Right atrium auricular region (tissue), 2 donors: ENCODE data around the gene CILP2. TPM values are rescaled to one million over a fixed set of nuclear protein-coding genes. Genes with fewer than 3 reads are reported as not detected.

ENCODE experiments used
- DNase-seq: peaks from one replicate; pipeline ENCODE4 v3.0.0-alpha.2; 2019; ENCODE audit warnings: low spot score
- H3K27ac ChIP-seq, 2 donors: fragments of 200-600 bp; sonication (generic); 1 replicate in 1 of 2; 2 replicates in 1 of 2; pipeline ENCODE4 v1.5.1; 2016 to 2019
- H3K27me3 ChIP-seq, 2 donors: fragments of 200-600 bp; sonication (generic); one replicate each; pipeline versions ENCODE4 v1.5.1 to v1.6.0; 2017 to 2019
- H3K36me3 ChIP-seq: fragments of 200-600 bp; sonication (generic); one replicate; pipeline ENCODE4 v1.5.1; 2016
- H3K4me1 ChIP-seq, 2 donors: fragments of 200-600 bp; sonication (generic); one replicate each; pipeline versions ENCODE4 v1.5.1 to v1.6.0; 2017 to 2019
- H3K4me3 ChIP-seq, 2 donors: fragments of 200-600 bp; sonication (generic); 1 replicate in 1 of 2; 2 replicates in 1 of 2; pipeline ENCODE4 v1.5.1; 2017 to 2019; ENCODE audit warnings: mild to moderate bottlenecking in 1 of 2, moderate library complexity in 1 of 2
- H3K9me3 ChIP-seq, 2 donors: fragments of 200-600 bp; sonication (generic); one replicate each; pipeline ENCODE4 v1.5.1; 2019
- total RNA-seq, 2 donors: library from RNA; depleted of rRNA; stranded (reverse); fragments of >200 nt; gene quantifications; one replicate each; pipeline ENCODE4 v1.1.0, GENCODE V29; 2016
- TF ChIP-seq, protein P1 (sequence below), 2 donors: fragments of 200-600 bp; sonication (generic); IDR thresholded peaks; one replicate each; pipeline ENCODE4 v1.5.1; 2019; ENCODE audit warnings: antibody characterized with exemption in 2 of 2

CILP2 gene
- total RNA-seq, 2 donors from 2014 or later, result 0.19 to 0.24 TPM

DNA sequence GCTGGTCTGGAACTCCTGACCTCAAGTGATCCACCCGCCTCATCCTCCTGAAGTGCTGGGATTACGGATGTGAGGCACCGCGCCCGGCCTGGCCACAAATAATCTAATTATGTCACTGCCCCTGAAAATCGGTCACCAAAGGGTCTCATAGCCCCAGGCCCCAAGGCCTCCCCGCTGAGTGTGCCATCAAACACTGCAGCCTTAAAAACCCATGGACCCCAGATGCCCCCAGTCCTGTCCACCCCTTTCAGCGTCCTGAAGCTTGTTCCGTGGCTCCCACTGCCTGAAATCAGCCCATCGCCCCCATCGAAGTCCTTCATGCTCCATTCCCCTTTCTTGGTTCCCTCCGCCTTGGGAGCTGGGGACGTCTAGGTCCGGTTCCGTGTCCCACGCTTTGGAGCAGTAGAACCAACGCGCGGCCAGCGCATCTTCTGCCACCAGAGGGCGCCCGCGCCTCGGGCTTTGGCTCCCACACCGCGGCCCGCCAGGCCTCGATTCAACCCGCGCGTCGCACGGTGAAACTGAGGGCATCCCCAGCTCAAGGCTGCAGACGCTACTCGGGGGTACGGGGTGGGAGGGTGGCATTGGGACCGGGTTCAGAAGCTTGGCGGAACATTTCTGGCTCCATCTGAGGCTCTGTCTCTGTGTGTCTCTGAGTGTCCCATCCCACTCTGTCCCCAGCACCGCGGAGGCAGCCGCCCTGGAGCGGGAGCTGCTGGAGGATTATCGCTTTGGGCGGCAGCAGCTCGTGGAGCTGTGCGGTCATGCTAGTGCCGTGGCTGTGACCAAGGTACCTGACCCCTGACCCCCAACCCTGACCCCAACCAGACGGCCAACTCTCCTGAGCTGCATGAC is 5.9 kb upstream of the CILP2 start:
- Histone ChIP-seq H3K36me3 (peaks cover 13% of the 10 kb centered on the region), H3K4me3 (no peak overlapping the region), H3K9me3 (no peaks in the 10 kb centered on the region), H3K27me3 (no peaks in the 10 kb centered on the region), H3K4me1 (peaks cover 0 to 22% of the 10 kb centered on the region in 2 donors), H3K27ac (no peak overlapping the region)
- DNase-seq, result peak; percentile 78
- TF ChIP-seq, protein P1, sequence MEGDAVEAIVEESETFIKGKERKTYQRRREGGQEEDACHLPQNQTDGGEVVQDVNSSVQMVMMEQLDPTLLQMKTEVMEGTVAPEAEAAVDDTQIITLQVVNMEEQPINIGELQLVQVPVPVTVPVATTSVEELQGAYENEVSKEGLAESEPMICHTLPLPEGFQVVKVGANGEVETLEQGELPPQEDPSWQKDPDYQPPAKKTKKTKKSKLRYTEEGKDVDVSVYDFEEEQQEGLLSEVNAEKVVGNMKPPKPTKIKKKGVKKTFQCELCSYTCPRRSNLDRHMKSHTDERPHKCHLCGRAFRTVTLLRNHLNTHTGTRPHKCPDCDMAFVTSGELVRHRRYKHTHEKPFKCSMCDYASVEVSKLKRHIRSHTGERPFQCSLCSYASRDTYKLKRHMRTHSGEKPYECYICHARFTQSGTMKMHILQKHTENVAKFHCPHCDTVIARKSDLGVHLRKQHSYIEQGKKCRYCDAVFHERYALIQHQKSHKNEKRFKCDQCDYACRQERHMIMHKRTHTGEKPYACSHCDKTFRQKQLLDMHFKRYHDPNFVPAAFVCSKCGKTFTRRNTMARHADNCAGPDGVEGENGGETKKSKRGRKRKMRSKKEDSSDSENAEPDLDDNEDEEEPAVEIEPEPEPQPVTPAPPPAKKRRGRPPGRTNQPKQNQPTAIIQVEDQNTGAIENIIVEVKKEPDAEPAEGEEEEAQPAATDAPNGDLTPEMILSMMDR (IDR thresholded peaks at IDR 0.05), result peak; percentile 94 to 99

GRCh38 chr19:19532806-19533701 is 5.0 kb upstream of the CILP2 start:
- Histone ChIP-seq H3K27ac (no peak overlapping the region), H3K27me3 (no peaks in the 10 kb centered on the region), H3K4me1 (peaks cover 0 to 31% of the 10 kb centered on the region in 2 donors), H3K9me3 (no peaks in the 10 kb centered on the region), H3K4me3 (no peak overlapping the region), H3K36me3 (peaks cover 4% of the 10 kb centered on the region)
- no peak for DNase-seq
- TF ChIP-seq, protein P1 (IDR thresholded peaks at IDR 0.05), result no peak

DNA sequence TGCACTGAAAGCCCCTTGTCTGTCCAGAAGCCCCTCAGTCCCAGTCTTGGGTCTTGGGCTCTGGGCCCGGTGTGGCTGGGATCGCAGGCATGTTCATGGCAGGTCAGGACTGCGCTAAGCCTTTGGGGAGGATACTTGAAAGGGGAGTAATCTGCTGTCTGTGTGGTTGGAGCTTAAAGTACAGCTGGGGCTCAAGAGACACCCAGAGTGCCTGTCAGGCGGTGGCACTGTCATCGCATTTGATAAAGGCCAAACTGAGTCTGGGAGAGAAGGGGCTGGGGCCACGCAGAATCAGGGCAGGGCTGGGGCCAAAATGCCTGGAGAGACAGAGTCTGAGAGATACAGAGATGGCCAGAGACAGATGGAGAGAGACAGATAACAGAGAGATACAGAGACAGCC is 4.2 kb upstream of the CILP2 start:
- no peaks in the 10 kb centered on the region for H3K27me3 ChIP-seq
- DNase-seq, result no peak
- H3K4me1 ChIP-seq, result peaks cover 0 to 34% of the 10 kb centered on the region in 2 donors
- no peak overlapping the region for H3K4me3 ChIP-seq
- no peak overlapping the region for H3K27ac ChIP-seq
- TF ChIP-seq, protein P1 (IDR thresholded peaks at IDR 0.05), result no peak
- H3K9me3 ChIP-seq, result no peaks in the 10 kb centered on the region
- H3K36me3 ChIP-seq, result no peaks in the 10 kb centered on the region

GRCh38 chr19:19534556-19535265 is 3.4 kb upstream of the CILP2 start:
- H3K9me3 ChIP-seq, result no peaks in the 10 kb centered on the region
- H3K27ac ChIP-seq, result no peak overlapping the region
- peaks cover 0 to 32% of the 10 kb centered on the region in 2 donors for H3K4me1 ChIP-seq
- H3K27me3 ChIP-seq, result no peaks in the 10 kb centered on the region
- no peaks in the 10 kb centered on the region for H3K36me3 ChIP-seq
- no peak overlapping the region for H3K4me3 ChIP-seq
- DNase-seq, result no peak
- TF ChIP-seq, protein P1 (IDR thresholded peaks at IDR 0.05), result no peak

DNA sequence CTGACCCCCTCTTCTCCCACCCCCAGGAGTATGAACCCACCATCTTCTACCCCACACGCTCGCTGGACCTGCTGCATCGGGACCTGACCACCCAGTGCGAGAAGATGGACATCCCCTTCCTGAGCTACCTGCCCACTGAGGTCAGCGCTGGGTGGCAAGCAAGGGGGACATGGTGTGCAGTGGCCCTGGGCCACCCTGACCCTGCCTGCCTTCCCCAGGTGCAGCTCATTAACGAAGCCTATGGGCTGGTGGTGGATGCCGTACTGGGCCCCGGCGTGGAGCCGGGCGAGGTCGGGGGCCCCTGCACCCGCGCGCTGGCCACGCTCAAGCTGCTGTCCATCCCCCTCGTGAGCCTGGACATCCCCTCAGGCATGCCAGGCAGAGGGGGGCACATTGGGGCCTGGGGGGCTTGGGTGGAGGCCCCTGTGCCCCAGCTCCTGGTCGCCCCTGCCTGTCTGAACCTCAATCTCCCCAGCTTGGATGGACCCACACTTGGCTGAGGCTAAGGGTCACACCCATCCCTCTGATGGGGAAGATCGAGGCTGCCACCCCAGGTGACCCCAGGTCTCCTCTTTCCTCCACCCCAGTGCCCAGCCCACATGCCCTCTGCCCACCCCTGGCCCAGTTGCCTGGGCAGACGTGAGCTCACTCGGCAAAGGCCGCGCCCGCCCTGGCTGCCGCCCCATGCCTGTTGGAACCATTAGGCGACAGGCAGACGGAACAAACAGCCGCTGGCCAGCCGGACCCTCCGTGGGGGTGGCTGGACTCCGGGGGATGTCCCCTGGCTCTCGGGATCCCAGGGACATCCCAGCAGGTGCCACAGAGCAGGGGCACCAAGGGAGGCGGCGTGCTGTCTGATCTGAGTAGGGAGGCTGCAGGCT is 2.5 kb upstream of the CILP2 start:
- H3K27ac ChIP-seq, result no peak overlapping the region
- H3K27me3 ChIP-seq, result peaks cover 4 to 5% of the 10 kb centered on the region in 2 donors
- H3K4me3 ChIP-seq, result no peak overlapping the region
- TF ChIP-seq, protein P1 (IDR thresholded peaks at IDR 0.05), result no peak
- no peaks in the 10 kb centered on the region for H3K9me3 ChIP-seq
- peaks cover 0 to 38% of the 10 kb centered on the region in 2 donors for H3K4me1 ChIP-seq
- H3K36me3 ChIP-seq, result no peaks in the 10 kb centered on the region
- DNase-seq, result no peak
